B cell (primary cell): Measurements from ENCODE around the gene CLDN25.

Experiments
- CTCF ChIP-seq: fragments of 200-600 bp; IDR thresholded peaks from one replicate; pipeline ENCODE4 v1.8.0; 2022; ENCODE audit warnings: antibody characterized with exemption, mild to moderate bottlenecking
- EZH2 ChIP-seq: IDR thresholded peaks from 2 replicates; pipeline ENCODE4 v1.6.1; 2012; ENCODE audit warnings: borderline replicate concordance, low read depth, mild to moderate bottlenecking, moderate library complexity, low read length; ENCODE audit not compliant: insufficient read depth, poor library complexity, severe bottlenecking

- no peak for TF ChIP-seq CTCF
- no peak for TF ChIP-seq EZH2
Measured at GRCh38 chr11:113732092-113732491, 47.5 kb upstream of the CLDN25 start.
